ENCODE results near the gene FOXD4L4. TPM values are rescaled to one million over a fixed set of nuclear protein-coding genes. Genes with fewer than 3 reads are reported as not detected.
"Not testable (repeated sequence)": the region's sequence is repeated elsewhere in the genome, so short reads cannot be mapped to it uniquely, and the experiment has no call there.

Gene FOXD4L4
- total RNA-seq: not detected
- long read RNA-seq: 0 reads

DNA sequence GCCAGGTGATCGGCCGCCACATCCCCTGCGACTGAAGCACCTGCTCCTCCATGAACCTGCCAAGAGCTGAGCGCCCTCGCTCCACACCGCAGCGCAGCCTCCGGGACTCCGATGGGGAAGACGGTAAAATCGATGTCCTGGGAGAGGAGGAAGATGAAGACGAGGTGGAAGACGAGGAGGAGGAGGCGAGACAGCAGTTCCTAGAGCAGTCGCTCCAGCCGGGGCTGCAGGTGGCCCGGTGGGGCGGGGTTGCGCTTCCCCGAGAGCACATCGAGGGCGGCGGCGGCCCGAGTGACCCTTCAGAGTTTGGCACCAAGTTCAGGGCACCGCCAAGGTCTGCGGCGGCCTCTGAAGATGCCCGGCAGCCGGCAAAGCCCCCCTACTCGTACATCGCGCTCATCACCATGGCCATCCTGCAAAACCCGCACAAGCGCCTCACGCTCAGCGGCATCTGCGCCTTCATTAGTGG, at the start of gene FOXD4L4:
TSS of gene FOXD4L4 (plus strand) at position 51 of the 469 bp plus-strand sequence. CDS start at position 51, 0 bp downstream.
- intact Hi-C loops (cut with DNase I); DNase-seq (ENCODE audit: low spot score): not testable (repeated sequence)

DNA sequence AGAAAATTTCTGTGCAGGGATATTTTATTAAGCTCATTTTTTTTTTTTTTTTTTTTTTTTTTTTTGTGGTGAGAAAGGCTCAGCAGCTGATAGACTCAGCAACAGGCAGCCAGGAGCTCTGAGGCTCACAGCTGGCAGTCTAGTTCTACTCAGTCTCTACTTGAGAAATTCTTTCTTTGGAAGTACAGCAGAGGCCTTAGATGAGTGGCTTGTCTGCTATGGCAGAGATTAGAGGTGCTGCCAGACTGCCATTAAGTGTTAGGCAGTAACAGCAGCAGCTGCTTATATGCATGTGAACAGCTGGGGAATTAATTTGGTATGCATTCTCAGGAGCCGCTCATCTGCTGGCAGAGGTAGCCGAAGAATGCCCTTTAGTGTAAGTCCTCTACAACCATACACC, 33.4 kb upstream of the FOXD4L4 start:
- intact Hi-C loops (cut with DNase I); DNase-seq (ENCODE audit: low spot score): not testable (repeated sequence)

DNA sequence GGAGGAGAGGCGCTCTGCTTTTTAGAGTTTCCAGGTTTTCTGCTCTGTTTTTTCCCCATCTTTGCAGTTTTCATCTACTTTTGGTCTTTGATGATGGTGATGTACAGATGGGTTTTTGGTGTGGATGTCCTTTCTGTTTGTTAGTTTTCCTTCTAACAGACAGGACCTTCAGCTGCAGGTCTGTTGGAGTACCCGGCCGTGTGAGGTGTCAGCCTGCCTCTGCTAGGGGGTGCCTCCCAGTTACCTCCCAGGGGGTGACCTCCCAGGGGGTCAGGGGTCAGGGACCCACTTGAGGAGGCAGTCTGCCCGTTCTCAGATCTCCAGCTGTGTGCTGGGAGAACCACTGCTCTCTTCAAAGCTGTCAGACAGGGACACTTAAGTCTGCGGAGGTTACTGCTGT, 22.5 kb upstream of the FOXD4L4 start:
- intact Hi-C loops (cut with DNase I); DNase-seq (ENCODE audit: low spot score): not testable (repeated sequence)

DNA sequence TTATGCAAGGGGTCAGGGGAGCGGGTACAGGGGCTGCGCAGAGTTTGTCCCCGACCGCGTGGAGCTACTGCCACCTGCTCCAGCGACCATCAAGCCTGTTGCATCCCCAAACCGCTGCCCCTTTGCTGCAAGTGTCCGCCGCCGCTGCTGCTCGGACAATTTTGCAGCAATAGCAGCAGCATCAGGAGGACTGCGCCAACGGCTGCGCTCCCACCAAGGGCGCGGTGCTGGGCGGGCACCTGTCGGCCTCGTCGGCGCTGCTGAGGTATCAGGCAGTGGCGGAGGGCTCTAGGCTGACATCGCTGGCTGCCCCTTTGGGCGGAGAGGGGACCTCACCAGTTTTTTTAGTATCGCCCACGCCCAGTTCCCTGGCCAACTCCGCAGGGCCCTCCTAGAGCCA, 1.2 kb downstream of the FOXD4L4 start:
- DNase-seq (ENCODE audit: low spot score); intact Hi-C loops (cut with DNase I): not testable (repeated sequence)

Other genes with a start within 250 kb of the FOXD4L4 start
- 21.7 TPM for gene ZNG1E, start 61.2 kb upstream of the FOXD4L4 start, total RNA-seq

Data from cardiac septum (tissue), 1 donor.